Activated CD8-positive, alpha-beta memory T cell treated with anti-CD3 and anti-CD28 coated beads, Interleukin-2, amount 50 U/mL, for 1 hour (primary cell): ENCODE data around the gene SDHB.

ENCODE experiments used
- DNase-seq: peaks from one replicate; pipeline ENCODE4 v3.0.0-alpha.2; 2020; ENCODE audit errors: extremely low read depth

The SDHB gene

GRCh38 chr1:16969057-16969611 lies 84.7 kb downstream of the SDHB start:
- DNase-seq: no peak
